IPS-NIHi7 (cell line): Measurements from ENCODE around the gene HOXA4.

Experiments
- DNase-seq: peaks from one replicate; pipeline ENCODE4 v3.0.0; 2012; ENCODE audit warnings: mixed read lengths; ENCODE audit errors: extremely low spot score

HOXA4 gene

GRCh38 chr7:27105301-27106031, 25.1 kb downstream of the HOXA4 start:
- no peak for DNase-seq

GRCh38 chr7:27104341-27105058, 26.1 kb downstream of the HOXA4 start:
- DNase-seq = no peak

DNA sequence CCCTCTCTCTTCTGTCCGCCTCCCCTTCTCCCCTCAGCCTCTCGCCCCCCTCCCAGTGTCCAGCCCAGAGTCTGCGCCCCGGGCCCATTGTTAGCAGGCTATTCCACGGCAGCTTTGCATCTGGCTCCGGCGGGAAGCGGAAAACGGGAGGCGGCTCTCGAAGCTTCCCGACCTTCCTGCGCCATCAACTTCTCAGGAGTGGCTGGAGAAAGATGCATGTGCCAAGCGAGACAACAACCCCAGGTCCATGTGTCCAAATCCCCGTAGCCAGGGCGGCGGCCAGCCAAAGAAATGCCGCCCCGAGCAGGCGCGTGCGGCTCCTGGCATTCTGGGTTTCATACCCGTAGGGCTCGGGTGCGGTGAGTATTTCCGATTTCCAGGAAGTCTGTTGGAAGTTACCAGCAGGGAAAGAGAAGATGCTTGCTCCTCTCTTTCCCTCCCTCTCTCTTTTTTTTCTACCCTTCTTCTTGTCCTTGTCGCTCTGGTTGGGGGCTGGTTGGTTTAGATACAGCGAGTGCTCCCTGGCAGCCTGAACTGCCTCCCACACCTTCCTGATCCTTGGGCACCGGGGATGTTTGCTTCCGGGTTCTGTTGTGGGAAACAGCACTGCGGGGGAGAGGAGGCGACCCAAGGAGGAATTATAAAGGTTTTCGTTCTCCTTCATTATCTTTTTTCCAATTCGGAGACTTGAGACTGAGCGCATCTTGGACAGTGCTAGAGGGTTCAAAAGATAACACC, 26.9 kb downstream of the HOXA4 start:
- no peak for DNase-seq

GRCh38 chr7:27102581-27103442, 27.7 kb downstream of the HOXA4 start, which contains the start of gene HOXA2:
Gene HOXA2, minus strand, starts transcription at chr7:27102683. Its CDS starts 183 bp downstream, at chr7:27102500.
- no peak for DNase-seq

DNA sequence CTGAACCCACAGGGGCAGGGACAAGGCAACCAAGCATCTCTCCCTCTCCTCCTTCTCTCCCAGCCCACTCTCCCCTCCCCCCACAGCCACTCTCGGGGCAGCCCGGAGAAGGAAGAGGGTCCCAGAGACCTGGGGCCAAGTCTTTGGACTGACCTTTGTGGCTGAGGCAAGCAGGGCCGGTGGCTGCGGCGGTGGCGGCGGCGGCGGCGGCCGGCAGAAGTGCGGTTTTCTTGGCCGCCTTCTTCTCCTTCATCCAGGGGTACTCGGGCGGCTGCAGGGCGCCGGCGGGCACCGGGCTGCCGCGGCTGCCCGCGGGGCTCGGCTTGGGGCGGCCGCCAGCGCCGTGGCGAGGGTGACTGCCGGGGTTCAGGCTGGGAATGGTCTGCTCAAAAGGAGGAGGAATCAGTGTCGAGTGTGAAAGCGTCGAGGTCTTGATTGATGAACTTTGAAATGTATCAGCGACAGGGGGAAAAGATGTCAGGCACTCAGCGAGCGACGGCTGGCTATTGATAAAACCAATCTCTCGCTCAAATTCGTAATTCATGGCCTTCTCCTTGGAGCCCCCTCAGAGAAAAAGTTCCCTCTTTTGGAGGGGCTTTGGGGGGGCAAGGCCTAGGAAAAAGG, 28.5 kb downstream of the HOXA4 start:
- DNase-seq = no peak

DNA sequence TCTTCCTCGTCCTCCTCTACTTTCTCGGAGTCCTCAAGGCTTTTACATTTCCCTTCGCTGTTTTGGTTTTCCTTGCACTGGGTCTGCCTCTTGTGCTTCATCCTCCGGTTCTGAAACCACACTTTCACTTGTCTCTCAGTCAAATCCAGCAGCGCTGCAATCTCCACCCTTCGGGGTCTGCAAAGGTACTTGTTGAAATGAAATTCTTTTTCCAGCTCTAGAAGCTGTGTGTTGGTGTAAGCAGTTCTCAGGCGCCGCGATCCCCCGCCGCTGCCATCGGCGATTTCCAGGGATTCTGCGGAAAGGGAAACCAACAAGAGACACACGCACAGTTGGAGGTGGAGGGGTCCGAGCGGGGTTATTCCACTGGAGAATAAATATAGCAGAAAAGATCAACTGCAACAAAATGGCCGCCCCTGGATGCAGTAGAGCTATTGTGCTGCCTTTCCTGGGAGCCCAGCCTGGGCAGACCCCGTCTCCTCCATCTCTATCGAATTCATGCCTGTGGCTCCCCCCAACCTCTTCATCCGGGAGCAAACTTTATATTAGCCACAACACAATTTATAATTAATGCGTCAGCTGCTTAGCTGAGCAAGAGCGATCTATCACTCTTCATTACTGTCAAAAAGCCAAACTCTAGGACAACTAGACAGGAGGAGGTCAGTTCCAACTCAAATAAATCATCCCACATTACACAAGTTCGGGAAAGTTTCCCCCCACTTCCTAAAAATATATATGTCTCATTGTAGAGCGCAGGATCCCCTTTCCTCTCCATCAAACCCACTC, 29.2 kb downstream of the HOXA4 start:
- no peak for DNase-seq

DNA sequence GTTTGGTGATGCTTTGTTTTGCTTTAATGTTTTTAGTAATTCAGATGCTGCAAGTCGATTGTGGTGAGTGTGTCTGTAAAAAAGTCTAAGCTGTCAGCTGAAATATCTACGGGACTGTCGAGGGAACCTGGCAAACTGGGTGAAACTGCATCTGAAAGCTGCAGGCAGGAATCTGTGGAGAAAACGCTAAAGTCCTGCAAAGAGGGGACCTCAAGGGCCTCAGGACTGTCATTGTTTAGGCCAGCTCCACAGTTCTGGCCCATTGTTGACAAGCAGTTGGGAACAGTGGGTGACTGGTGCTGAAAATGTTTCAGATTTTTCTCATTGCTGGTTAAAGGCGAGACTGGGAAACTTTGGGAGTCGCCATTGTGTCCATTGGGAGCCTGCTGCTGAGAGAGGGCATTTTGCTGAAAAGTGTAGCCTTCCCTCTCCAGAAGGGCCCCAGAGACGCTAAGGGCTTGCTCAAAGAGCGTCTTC, 29.8 kb downstream of the HOXA4 start:
- DNase-seq = no peak

- DNase-seq = no peak
Observed at GRCh38 chr7:27099453-27100370, 30.8 kb downstream of the HOXA4 start.

DNA sequence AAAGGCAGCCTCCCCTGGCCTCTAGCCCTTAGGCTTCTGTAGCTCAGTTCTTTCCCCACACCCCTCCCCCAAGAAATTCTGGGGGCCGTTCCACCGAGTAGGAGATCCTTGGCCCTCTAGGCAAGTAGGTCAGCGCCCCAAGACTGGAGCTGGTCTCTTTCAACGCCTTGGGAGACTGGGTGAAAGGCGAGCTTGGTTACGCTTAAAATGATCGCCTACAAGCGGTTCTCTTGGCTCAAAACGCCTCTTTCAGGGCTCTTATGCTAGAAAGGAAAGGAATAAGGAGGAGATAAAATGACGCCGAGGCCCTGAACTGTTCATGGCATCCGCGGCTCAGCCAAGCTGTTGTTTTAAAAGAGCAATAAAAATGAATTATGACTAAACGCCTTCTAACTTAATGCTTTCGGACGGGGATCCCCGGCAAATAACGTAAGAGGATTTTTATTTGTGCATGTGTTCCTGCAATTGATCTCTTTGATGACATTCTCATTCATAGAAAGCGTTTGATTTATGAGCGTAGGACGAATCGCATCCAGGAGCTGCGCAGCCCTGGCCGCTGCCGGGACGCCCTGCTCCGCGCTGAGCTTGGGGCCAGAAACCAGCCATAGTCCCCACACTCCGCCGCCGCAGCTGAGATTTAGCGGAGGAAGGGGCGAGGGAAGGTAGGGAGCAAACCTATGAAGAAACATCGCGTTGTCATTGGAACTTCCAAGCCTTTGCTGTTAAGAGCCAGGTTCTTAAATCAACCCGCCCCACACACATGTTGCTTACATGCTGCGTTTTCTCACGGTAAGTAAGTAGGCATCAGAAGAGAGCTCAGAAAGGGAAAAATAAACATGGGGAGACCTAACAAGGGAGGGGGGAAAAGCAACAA, 31.7 kb downstream of the HOXA4 start:
- no peak for DNase-seq

- DNase-seq = no peak
Observed at GRCh38 chr7:27097686-27098577, 32.6 kb downstream of the HOXA4 start.

- DNase-seq = no peak
Observed at GRCh38 chr7:27096768-27097514, 33.6 kb downstream of the HOXA4 start.

GRCh38 chr7:27095897-27096767, 34.4 kb downstream of the HOXA4 start, which contains the start of gene HOXA1:
Gene HOXA1, minus strand, starts transcription at chr7:27096000. Its CDS starts 88 bp downstream, at chr7:27095912.
- peak; percentile 79 for DNase-seq

DNA sequence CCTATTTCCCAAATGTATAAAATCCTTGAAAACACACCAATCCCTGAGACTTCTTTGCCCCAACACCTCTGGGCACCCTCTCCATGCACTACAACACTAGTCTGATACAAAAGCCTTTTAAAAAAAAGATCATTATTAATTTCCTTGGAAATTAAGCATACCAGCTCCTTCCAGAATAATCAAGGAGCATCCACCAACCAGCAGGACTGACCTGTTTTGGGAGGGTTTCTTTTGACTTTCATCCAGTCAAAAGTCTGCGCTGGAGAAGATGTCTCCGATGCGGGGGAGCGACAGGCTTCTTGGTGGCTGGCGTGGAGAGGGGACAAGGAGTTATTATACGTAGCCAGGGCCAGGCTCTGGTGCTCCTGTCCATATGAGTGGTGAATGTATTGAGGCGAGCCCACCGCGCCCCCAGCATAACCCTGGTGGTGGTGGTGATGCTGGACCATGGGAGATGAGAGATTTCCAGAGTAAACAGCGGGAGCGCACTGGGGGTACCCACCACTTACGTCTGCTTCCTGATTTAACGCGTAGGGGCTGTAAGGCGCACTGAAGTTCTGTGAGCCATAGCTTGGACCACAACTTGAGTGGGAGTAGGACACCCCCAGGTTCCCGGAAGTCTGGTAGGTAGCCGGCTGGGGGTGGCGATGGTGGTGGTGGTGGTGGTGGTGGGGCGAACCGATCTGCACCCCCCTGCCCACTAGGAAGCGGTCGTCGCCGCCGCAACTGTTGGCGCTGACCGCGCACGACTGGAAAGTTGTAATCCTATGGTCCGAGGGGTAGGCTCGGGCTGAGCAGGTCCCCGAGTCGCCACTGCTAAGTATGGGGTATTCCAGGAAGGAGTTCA, 35.3 kb downstream of the HOXA4 start:
- DNase-seq = no peak
